HG02678 (cell line): ENCODE data around the gene FMO3.

Experiments used
- ATAC-seq: cut with Tn5 transposase; IDR thresholded peaks from one replicate; pipeline ENCODE4 v1.9.1; 2021; ENCODE audit warnings: mild to moderate bottlenecking, moderate library complexity; ENCODE audit not compliant: unreplicated experiment

The FMO3 gene

GRCh38 chr1:171115280-171115897 lies 24.7 kb downstream of the FMO3 start:
- no peak for ATAC-seq

- ATAC-seq: no peak
These were observed 26.0 kb downstream of the FMO3 start for GRCh38 chr1:171116676-171117075.

- no peak for ATAC-seq
These were observed 26.4 kb downstream of the FMO3 start for GRCh38 chr1:171117085-171117484.

- no peak for ATAC-seq
These were observed 28.9 kb downstream of the FMO3 start for GRCh38 chr1:171119648-171120047.

GRCh38 chr1:171122299-171122698 lies 31.6 kb downstream of the FMO3 start:
- no peak for ATAC-seq

- ATAC-seq: no peak
These were observed 32.2 kb downstream of the FMO3 start for GRCh38 chr1:171122893-171123292.

- no peak for ATAC-seq
These were observed 35.8 kb downstream of the FMO3 start for GRCh38 chr1:171126504-171126903.

GRCh38 chr1:171127099-171127498 lies 36.4 kb downstream of the FMO3 start:
- ATAC-seq: no peak

GRCh38 chr1:171127501-171127900 lies 36.8 kb downstream of the FMO3 start:
- no peak for ATAC-seq

- ATAC-seq: no peak
These were observed 37.8 kb downstream of the FMO3 start for GRCh38 chr1:171128463-171128862.

GRCh38 chr1:171134204-171134923 lies 43.7 kb downstream of the FMO3 start:
- no peak for ATAC-seq

GRCh38 chr1:171137580-171137979 lies 46.9 kb downstream of the FMO3 start:
- ATAC-seq: no peak

GRCh38 chr1:171138980-171139379 lies 48.3 kb downstream of the FMO3 start:
- no peak for ATAC-seq

GRCh38 chr1:171139890-171140289 lies 49.2 kb downstream of the FMO3 start:
- no peak for ATAC-seq

- no peak for ATAC-seq
These were observed 49.7 kb downstream of the FMO3 start for GRCh38 chr1:171140401-171140800.

GRCh38 chr1:171140956-171141687 lies 50.4 kb downstream of the FMO3 start:
- no peak for ATAC-seq

- no peak for ATAC-seq
These were observed 51.1 kb downstream of the FMO3 start for GRCh38 chr1:171141688-171142415.

GRCh38 chr1:171142416-171143385 lies 52.0 kb downstream of the FMO3 start:
- no peak for ATAC-seq

GRCh38 chr1:171150156-171150555 lies 59.5 kb downstream of the FMO3 start:
- ATAC-seq: no peak

- no peak for ATAC-seq
These were observed 61.8 kb downstream of the FMO3 start for GRCh38 chr1:171152549-171152948.
